ENCODE data around the gene TGFBRAP1.
A peak's percentile ranks its signal among the peaks of the same experiment; 100 is the strongest.

The TGFBRAP1 gene

GRCh38 chr2:105329561-105330495, at the start of gene TGFBRAP1:
Gene TGFBRAP1, minus strand, starts transcription at chr2:105329735. Its CDS starts 21,434 bp downstream, at chr2:105308301.
- peak; percentile 22 to 23 for DNase-seq (ENCODE audit: low read depth in 2 of 2)

- no peak for DNase-seq (ENCODE audit: low read depth in 2 of 2)
Measured at GRCh38 chr2:105378921-105379383, 49.4 kb upstream of the TGFBRAP1 start.

- no peak for DNase-seq (ENCODE audit: low read depth in 2 of 2)
Measured at GRCh38 chr2:105378276-105378840, 48.8 kb upstream of the TGFBRAP1 start.

DNA sequence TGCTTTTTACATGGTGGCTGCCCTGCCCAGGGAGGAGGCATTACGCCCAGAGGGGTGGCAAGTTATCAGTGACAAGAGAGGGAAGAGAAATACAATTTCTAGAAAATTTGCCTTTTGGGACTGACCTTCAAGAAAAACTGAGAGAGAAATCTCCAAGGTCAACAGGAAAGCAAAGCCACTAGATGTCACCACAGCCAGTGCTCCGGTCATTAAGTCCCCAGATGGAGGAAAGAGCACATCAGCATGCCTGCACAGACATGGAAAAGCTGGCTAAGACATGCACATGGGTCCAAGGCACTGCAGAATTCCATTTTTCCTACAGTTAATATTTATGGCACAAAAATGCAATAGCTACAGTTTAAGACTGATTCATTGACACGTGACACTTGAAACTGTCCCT, 48.3 kb upstream of the TGFBRAP1 start:
- no peak for DNase-seq (ENCODE audit: low read depth in 2 of 2)

DNA sequence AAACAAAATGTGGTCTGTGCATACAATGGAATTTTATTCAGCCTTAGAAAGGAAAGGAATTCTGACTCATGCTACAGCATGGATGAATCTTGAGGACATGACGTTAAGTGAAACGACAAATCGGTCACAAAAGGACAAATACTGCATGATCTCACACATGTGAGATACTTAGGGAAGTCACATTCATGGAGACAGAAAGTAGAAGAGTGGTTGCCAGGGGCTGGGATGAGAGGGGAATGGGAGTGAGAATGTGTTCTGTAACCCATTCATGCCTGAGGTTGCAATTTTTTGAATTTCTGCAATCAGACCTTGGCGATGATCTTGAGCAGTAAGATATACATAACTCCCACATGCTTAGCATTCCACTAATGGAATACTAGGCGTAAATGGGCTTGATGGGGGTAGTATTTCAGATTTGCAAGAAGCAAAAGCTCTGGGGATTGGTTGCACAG, 47.3 kb upstream of the TGFBRAP1 start:
- no peak for DNase-seq (ENCODE audit: low read depth in 2 of 2)

- no peak for DNase-seq (ENCODE audit: low read depth in 2 of 2)
Measured at GRCh38 chr2:105376010-105376409, 46.5 kb upstream of the TGFBRAP1 start.

DNA sequence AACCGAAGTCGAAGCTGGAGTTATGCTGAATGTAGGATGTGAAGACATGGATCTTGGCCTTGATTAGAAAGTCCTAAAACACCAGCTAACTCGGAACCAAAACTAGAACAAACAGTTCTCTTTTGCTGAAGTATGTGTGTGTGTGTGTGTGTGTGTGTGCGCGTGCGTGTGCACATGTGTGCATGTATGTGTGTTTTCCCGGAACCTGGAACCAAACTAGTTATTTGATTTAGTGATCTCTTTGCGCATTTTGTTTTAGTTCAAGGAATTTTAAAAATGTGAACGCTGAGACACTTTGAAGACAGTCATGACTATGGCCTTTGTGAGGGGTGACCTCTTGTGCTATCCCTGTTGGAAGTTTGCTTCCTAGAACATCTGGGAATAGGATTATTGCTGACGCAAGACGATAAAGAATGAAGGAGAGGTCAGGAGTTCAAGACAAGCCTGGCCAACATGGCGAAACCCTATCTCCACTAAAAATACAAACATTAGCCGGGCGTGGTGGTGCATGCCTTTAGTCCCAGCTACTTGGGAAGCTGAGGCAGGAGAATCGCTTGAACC, 45.5 kb upstream of the TGFBRAP1 start:
- DNase-seq (ENCODE audit: low read depth in 2 of 2), result no peak

DNA sequence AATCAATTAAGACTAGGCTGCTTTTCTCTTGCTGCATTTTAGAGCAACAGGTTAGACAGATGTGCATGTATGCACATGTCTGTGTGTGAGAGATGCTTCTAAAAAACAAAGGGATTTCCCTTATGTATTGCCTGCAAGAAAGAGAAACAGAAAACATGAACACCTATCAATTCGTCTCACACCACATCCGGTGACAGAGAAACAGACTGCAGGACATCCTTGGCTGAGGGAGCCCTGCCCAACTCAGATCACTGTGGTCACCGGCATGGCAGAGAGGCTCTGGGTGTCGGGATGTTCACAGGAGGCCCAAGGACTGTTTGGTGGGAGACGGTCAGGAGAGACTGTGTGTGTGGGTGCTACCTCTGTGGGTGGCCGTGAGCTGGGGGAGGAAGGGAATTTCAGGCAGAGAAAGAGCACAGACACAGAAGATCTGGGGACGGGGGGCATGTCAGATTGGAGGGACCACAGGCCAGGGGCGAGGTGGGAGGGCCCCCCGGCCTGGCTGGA, 44.4 kb upstream of the TGFBRAP1 start:
- no peak for DNase-seq (ENCODE audit: low read depth in 2 of 2)

GRCh38 chr2:105373344-105373781, 43.8 kb upstream of the TGFBRAP1 start:
- DNase-seq (ENCODE audit: low read depth in 2 of 2), result no peak

- no peak for DNase-seq (ENCODE audit: low read depth in 2 of 2)
Measured at GRCh38 chr2:105371810-105372209, 42.3 kb upstream of the TGFBRAP1 start.

DNA sequence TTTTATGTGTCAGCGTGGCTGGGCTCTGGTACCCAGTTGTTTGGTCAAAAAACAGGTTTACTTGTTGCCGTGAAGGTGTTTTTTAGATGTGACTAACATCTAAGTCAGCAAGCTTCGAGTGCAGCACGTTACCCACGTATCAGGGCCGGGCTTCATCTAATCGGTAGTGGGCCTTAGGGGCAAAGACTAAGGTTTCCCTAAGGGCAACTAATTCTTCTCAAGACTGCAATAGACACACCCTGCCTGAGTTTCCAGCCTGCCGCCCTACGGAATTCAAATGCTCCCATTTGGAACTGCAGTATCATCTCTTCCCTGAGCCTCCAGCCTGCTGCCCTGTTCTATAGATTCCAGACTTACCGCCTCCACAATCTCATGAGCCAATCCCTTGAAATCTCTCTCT, 41.6 kb upstream of the TGFBRAP1 start:
- no peak for DNase-seq (ENCODE audit: low read depth in 2 of 2)

GRCh38 chr2:105369777-105370690, 40.5 kb upstream of the TGFBRAP1 start:
- peak; percentile 71 to 82 for DNase-seq (ENCODE audit: low read depth in 2 of 2)

DNA sequence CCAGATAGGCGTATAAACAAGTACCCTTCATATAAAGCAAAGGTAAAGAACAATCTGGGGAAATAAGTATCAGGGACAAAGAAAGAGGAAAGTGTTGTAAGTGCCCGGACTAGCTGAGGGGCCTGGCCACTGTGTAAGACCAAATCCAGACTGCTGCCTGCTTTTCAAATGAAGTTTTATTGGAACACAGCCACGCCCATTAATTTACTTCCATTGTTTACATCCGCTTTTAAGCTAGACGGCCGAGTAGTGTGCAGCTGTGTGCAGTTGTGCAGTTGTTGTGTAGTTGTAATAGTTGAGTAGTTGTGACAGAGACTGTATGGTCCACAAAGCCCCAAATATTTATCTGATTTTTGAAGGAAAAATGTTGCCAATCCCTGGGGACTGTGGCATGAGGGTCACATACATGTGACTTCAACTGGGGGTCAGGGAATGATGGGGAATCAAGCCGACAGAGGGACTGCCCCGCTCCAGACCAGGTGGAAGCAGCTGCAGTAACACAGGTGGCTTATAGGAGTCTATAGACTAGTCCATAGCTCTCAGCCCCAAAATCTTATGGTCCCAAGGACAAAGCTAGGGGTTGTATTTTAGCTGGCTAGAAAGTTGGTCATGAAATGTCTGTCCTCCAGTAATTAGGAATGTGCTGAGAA, 39.3 kb upstream of the TGFBRAP1 start:
- no peak for DNase-seq (ENCODE audit: low read depth in 2 of 2)

GRCh38 chr2:105365206-105365605, 35.7 kb upstream of the TGFBRAP1 start:
- no peak for DNase-seq (ENCODE audit: low read depth in 2 of 2)

- DNase-seq (ENCODE audit: low read depth in 2 of 2), result no peak
Measured at GRCh38 chr2:105364436-105365139, 35.1 kb upstream of the TGFBRAP1 start.

DNA sequence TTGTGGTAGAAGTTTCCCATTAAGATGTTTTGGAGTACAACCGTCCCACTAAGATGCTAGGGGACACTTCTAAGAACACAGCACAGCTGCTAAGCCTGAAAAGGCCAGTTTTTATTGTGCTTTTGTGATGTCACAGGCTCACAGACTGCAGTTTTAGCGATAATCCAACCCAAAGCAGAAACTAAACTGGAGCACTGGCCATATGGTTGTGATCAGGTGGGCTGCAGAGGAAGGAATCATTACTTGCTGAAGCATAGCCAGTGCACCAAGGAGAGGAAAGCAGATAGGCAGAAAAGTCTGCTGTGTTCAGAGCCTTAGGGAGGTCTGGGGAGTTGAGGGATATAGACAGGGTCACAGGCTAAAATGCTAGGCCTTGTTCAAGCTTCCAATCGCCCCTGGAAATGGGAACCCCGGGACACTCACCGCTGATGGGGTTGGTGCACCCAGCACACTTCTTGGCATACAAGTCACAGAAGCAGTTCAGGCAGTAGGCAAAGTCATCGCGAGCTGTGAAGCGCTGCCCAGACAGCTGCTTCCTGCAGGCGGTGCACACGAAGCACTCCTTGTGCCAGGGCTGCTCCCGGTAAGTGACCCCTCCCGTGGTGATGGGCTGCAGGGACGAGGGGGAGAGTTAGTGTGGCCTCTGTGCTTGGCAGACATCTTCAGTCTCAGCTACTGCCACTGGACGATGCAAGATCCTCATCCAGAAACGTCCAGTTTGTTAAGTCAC, 33.5 kb upstream of the TGFBRAP1 start:
- no peak for DNase-seq (ENCODE audit: low read depth in 2 of 2)

DNA sequence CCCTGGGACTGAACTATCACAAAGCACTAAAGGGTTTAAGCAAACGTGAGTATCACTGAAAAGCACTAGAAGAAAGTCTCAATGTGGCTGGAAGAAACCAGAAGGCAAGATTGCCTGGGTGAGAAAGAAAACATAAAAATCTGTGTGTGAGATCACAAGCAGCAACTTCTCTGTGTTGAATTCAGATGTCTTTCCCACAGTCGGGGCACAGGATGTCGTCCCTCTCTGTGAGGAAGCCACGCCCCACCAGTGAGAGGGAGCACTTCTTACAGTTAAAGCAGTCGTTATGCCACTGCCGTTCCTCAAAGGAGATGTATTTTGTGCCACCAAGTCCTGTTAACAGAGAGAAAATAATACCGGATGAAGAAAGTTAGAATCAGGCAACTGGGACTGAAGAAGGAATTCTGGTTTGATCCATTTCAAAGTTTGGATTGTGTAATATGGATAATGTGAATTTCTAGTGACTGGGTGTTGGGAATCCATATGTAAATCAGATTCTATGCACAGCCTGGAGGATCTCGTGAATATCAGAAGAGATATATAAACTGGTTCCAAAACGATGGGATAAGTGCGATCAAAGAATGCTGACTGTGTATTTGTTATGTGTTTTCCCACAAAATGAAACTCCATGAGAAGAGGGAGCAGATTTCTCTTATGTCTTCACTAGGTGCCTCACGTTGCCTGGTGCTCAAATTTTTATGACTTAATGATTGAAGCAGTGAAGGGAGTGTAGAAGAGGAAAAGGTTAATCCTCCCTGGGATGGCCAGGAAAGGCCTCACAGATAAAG, 31.8 kb upstream of the TGFBRAP1 start:
- peak in 1 of 2 experiments; percentile 8 for DNase-seq (ENCODE audit: low read depth in 2 of 2)

GRCh38 chr2:105358593-105358992, 29.1 kb upstream of the TGFBRAP1 start:
- DNase-seq (ENCODE audit: low read depth in 2 of 2), result no peak

GRCh38 chr2:105357122-105357521, 27.6 kb upstream of the TGFBRAP1 start:
- DNase-seq (ENCODE audit: low read depth in 2 of 2), result no peak
